Stimulated activated CD8-positive, alpha-beta memory T cell treated with anti-CD3 and anti-CD28 coated beads, Interleukin-15, amount 100 ng/mL, for 1 hour (primary cell): ENCODE measurements around the gene TEKTIP1.
"Not testable (repeated sequence)": the region's sequence is repeated elsewhere in the genome, so short reads cannot be mapped to it uniquely, and the experiment has no call there.

ENCODE experiments used
- DNase-seq: peaks from one replicate; pipeline ENCODE4 v3.0.0-alpha.2; 2020; ENCODE audit warnings: low read depth

TEKTIP1 gene

DNA sequence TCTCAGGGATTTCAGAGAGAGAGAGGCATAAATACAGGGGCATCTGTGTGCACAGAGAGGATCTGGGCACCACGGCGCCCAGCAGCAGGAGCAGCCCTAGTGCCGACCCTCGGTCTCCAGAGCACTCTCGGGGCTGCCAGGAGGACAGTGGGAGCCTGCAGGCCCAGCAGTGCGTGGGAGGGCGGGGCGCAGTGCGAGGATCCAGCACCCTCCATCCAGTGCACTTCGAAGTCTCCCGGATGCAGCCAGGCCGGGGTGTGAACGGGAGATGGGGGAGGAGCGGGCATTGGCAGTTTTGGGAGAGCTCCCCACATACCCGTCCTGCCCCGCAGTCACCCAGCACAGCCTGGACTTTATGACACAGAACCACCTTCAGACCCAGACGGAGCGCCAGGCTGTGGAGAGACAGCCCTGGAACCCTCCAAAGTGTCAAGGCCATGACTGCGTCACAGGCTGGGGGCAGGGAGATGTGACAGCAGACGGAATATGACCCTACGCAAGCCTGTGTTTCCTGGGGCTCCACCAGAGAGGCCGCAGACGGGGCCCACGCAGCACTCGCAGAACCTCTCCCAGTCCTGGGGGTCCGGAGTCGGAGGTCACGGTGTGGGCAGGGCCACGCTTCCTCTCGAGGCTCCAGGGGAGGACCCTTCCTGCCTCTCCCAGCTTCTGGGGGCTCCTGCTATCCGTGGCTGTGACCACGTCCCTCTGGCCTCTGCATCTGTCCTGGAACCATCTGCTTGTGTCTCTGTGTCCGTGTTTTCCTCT, 14.7 kb upstream of the TEKTIP1 start:
- no peak for DNase-seq

DNA sequence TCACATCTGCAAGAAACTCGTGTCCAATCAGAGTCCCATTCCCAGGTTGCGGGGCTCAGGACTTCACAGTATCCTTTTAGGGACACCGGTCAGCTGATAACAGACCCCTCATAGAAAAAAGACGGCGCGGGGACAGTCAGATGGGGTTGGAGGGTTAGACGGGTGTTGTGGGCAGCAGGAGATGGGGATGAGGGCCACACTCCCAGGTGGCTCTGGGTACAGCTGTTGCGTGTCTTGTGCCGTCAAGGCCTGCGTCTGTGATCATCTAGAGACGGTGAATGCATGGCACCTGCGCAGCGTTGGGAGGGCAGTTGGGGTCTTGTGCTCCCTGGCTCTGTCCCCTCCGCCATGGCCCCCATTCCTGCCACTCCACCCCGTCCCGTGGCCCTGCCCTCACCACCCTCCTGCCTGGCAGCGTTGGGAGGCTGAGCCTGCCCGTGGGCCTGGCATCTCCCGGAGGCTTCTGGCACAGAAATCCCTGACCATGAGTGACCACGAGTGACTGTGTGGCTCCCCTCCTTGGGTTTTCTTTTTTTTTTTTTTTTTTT, 14.0 kb upstream of the TEKTIP1 start:
- no peak for DNase-seq

DNA sequence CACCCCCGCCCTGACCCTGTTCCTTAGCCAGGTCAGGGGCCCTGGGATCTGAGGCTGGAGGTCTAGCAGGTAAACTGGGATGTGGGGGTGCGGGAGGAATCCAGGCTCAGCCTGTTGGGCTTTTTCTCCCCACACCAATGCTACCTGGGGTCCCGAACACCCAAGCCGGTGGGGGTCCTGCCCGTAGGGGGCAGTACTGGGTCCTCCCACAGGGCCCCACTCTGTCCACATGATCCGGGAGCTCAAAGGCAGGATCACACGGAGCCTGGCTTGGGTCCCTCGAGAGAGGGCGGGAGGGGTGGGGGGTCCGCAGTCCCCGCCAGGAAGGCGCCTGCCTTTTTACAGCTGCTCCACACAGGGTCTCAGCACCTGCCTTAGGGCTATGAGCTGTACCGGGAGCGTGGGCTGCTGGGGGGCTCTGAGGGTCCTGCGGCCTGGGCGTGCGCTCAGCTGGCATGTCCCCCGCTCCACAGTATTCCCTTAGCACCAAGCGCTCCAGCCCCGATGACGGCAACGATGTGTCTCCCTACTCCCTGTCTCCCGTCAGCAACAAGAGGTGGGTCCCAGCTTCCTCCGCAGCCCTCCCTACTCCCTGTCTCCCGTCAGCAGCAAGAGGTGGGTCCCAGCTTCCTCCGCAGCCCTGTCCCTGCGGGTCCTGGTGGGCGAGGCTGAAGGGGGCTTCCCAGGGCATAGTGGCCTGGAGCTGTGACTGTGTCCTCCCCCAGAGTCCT, 12.3 kb upstream of the TEKTIP1 start:
- DNase-seq: no peak

DNA sequence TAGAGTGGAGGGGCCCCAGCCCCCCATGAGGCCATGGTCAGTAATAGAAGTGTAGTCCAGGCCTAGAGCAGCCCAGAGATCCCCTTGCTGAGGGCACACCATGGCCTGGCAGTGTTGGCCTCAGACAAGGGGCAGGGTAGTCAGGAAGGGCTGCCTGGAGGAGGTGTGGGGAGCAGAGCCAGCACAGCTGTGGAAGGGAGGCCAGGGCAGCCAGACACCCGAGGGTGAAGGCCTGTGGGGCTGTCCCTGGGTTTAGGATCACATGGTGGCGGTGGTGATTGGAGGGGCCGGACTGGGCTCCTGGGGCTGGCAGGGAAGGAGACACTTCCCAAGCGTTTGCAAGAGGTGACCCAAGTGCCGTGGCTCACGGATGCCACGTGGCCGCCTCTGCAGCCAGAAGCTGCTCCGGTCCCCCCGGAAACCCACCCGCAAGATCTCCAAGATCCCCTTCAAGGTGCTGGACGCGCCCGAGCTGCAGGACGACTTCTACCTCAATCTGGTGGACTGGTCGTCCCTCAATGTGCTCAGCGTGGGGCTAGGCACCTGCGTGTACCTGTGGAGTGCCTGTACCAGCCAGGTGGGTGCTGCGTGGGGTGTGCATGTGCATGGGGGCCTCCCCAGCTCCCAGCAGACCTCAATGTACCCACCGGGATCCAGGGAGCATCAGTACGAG, 11.6 kb upstream of the TEKTIP1 start:
- DNase-seq: no peak

DNA sequence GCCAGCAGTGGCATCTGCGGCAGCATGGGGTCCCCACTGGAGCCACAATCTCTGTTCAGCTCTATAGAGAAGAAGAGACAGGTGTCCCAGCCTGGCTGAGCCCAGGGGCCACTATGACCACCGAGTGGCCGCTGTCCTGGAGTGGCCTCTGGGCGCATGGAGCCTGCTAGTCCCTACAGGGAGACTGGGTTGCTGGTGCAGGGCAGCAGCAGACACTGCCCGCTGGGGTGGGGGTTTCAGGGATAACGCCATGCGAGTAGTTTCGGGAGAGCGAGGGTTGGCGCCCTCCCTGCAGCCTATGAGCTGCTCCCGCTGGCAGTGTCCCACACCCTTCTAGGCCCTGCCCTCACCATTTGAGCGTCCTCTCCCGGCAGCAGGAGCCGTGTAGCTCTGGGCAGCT, 10.9 kb upstream of the TEKTIP1 start:
- no peak for DNase-seq

DNA sequence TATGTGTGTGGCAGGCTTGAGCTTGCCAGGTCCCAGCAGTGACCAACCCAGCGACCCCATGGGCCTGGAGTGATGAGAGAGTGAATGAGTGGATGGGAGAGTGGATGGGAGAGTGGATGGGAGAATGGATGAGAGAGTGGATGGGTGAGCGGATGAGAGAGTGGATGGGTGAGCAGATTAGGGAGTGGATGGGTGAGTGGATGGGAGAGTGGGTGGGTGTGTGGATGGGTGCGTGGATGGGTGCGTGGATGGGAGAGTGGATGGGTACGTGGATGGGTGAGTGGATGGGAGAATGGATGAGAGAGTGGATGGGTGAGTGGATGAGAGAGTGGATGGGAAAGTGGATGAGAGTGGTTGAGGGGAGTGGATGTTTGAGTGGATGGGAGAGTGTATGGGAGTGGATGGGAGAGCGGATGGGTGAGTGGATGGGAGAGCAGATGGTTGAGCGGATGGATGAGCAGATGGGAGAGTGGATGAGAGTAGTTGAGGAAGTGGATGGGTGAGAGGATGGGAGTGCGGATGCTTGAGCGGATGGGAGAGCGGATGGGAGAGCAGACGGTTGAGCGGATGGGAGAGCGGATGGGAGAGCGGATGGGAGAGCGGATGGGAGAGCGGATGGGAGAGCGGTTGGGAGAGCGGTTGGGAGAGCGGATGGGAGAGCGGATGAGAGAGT, 10.3 kb upstream of the TEKTIP1 start:
- no peak for DNase-seq

DNA sequence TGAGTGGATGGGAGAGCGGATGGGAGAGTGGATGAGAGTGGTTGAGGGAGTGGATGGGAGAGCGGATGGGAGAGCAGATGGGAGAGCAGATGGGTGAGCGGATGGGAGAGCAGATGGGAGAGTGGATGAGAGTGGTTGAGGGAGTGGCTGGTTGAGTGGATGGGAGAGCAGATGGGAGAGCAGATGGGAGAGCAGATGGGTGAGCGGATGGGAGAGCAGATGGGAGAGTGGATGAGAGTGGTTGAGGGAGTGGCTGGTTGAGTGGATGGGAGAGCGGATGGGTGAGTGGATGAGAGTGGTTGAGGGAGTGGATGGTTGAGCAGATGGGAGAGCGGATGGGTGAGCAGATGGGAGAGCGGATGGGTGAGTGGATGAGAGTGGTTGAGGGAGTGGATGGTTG, 9.7 kb upstream of the TEKTIP1 start:
- not testable (repeated sequence) for DNase-seq

DNA sequence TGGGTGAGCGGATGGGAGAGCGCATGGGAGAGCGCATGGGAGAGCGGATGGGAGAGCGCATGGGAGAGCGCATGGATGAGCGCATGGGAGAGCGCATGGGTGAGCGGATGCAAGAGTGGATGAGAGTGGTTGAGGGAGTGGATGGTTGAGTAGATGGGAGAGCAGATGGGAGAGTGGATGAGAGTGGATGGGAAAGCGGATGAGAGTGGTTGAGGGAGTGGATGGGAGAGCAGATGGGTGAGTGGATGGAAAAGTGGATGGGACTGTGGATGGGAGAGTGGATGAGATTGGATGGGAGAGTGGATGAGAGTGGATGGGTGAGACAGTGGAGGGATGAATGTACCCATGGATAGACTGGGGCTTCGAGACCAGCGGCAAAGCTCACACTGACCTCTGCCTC, 8.6 kb upstream of the TEKTIP1 start:
- DNase-seq: no peak

DNA sequence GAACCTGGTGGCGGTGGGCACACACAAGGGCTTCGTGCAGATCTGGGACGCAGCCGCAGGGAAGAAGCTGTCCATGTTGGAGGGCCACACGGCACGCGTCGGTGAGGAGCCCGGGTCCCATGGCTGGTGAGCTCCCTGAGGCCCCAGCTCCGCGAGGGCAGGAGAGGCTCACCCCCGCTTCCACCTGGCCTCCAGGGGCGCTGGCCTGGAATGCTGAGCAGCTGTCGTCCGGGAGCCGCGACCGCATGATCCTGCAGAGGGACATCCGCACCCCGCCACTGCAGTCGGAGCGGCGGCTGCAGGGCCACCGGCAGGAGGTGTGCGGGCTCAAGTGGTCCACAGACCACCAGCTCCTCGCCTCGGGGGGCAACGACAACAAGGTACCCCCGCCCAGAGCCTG, 7.3 kb upstream of the TEKTIP1 start:
- no peak for DNase-seq

DNA sequence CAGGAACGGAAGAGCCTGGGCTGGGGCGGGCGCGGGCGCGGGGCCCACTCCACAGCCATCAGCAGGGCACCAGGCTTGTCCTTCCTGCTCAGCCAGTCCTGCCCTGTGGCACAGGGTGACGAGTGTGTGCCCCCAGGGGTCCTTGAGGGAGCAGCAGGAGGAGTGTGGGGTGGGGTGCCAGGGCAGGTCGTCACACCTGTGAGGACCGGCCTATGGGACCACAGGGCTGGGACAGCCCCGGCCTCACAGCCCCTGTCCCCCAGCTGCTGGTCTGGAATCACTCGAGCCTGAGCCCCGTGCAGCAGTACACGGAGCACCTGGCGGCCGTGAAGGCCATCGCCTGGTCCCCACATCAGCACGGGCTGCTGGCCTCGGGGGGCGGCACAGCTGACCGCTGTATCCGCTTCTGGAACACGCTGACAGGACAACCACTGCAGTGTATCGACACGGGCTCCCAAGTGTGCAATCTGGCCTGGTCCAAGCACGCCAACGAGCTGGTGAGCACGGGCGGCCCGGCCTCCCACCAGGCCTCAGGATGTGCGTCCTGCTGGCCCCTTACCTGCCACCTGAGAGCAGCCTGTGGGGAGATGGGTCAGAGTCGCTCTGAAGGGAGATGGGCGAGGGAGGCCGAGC, 6.7 kb upstream of the TEKTIP1 start:
- DNase-seq: no peak

DNA sequence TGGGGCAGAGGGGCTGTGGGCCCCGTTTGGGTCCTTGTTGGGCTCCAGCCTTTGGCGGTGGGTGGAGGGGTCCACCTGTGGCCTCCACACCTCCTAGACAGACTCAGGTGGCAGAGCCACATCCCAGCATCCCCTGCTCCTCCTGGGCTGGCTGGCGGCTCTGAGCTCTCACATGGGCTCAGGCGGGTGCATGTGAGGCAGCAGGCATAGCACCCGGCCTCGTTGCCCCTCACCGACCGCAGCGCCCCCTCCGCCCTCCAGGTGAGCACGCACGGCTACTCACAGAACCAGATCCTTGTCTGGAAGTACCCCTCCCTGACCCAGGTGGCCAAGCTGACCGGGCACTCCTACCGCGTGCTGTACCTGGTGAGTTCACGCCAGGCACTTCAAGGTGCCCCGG, 5.9 kb upstream of the TEKTIP1 start:
- DNase-seq: no peak

DNA sequence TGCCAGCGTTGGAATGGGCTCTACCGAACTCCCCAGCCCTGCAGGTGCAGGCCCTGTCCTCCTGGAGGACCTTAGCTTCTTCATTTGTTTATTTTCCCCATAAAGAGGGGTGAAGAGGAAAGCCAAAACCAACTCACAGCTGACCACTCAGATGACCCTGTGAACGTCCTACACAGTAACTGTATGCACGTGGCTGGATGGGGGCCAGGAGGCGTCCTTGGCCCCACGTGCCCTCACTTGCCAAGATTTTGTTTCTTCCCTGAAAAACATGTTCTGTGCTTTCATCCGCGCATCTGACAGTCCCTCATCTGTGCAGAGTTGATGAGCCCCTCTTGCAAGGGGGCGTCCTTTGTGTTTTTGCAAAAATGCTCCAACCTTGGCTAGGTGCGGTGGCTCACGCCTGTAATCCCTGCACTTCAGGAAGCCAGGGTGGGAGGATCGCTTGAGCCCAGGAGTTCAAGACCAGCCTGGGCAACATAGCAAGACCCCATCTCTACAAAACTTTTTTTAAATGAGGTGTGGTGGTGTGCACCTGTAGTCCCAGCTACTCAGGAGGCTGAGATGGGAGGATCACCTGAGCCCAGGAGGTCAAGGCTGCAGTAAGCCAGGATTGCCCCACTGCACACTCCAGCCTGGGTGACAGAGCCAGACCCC, 5.3 kb upstream of the TEKTIP1 start:
- DNase-seq: no peak

DNA sequence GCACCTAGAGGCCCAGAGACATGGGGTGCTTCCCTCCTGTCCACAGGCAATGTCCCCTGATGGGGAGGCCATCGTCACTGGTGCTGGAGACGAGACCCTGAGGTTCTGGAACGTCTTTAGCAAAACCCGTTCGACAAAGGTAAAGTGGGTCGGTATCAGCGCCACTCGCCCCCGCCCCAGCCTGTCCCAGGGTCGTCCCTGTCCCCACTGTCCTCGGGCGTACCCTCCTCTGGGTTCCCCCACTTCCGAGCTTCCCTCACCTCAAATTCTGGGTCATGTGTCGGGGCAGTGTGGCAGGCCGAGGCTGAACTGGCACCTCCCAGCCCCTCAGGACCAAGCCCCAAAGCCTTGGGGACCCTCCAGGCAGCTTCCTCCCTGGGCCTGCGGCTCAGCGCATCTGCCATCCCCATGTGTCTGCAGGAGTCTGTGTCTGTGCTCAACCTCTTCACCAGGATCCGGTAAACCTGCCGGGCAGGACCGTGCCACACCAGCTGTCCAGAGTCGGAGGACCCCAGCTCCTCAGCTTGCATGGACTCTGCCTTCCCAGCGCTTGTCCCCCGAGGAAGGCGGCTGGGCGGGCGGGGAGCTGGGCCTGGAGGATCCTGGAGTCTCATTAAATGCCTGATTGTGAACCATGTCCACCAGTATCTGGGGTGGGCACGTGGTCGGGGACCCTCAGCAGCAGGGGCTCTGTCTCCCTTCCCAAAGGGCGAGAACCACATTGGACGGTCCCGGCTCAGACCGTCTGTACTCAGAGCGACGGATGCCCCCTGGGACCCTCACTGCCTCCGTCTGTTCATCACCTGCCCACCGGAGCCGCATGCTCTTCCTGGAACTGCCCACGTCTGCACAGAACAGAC, 4.4 kb upstream of the TEKTIP1 start:
- DNase-seq: no peak

DNA sequence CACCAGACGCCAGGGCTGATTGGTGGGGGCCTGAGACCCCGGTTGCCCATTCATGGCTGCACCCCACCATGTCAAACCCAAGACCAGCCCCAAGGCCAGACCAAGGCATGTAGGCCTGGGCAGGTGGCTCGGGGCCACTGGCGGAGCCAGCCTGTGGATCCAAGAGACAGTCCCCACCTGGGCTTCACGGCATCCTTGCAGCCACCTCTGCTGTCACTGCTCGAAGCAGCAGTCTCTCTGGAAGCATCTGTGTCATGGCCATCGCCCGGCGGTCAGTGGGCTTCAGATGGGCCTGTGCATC, 3.8 kb upstream of the TEKTIP1 start:
- DNase-seq: no peak

DNA sequence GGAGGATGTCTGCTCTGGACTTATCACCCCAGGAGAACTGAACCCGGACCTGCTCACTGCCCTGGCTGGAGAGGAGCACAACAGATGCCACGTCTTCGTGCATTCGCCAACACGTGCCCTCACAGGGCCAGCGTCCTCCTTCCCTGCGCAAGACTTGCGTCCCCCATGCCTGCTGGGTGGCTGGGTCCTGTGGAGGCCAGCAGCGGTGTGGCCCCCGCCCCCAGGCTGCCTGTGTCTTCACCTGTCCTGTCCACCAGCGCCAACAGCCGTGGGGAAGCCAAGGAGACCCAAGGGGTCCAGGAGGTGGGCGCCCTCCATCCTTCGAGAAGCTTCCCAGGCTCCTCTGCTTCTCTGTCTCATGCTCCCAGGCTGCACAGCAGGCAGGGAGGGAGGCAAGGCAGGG, 3.4 kb upstream of the TEKTIP1 start:
- DNase-seq: no peak

DNA sequence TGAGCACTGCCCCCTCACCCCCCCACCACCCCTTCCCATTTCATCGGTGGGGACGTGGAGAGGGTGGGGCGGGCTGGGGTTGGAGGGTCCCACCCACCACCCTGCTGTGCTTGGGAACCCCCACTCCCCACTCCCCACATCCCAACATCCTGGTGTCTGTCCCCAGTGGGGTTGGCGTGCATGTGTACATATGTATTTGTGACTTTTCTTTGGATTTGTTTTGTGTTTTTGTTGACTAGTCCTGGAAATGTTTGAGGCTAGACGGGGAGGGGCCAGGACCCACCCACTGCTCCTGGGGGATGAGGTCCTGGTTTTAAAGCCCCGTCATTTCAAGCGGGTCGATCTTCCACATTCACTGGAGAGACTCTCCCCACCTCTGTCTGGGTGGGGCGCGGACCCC, 3.0 kb upstream of the TEKTIP1 start:
- no peak for DNase-seq

DNA sequence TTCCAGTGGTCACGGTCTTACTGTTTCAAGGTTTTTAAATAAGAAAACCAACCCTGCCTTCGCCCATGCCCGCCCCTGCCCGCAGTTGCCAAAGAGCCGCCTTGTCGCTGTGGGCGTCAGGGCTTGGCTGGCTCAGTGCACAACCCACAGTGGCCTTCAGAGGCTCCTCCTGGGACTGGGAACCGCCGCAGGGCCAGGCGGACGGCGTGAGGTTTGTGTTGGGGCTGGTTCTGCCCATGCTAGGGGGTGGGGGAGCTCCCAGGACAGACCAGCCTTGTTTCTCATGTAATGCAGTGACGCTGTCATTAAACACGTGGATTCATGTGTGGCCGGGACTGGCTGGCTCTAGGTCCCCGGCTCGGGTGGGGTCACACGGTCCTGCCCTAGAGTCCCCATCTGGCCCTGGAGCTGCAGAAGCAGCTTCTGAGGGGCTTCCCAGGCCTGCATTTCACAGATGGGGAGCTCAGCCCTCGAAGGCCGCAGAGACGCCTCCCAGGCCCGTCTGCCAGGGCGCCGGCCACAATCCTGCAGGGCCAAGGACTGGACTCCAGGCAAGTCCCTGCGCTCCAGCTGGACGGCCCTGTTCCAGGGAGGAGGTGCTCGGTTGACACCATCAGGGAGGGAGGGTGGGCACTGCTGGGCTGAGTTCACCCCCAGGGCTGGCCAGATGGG, 2.4 kb upstream of the TEKTIP1 start:
- no peak for DNase-seq

DNA sequence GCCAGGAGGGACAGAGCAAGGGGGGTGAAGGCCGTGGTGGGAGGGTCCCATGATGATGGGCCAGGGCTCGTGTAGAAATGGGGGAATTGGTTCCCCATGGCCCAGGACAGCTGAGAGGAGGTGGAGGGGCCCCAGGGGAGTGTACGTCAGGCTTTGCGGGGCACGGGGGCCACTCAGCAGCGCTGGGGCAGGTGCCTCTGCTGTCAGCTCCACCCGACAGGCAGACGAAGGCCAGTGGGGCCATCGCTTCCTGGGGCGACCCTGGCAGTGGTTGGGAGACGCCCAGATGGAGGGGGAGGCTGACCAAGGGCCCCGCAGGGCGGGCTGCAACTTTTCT, 1.9 kb upstream of the TEKTIP1 start:
- no peak for DNase-seq

DNA sequence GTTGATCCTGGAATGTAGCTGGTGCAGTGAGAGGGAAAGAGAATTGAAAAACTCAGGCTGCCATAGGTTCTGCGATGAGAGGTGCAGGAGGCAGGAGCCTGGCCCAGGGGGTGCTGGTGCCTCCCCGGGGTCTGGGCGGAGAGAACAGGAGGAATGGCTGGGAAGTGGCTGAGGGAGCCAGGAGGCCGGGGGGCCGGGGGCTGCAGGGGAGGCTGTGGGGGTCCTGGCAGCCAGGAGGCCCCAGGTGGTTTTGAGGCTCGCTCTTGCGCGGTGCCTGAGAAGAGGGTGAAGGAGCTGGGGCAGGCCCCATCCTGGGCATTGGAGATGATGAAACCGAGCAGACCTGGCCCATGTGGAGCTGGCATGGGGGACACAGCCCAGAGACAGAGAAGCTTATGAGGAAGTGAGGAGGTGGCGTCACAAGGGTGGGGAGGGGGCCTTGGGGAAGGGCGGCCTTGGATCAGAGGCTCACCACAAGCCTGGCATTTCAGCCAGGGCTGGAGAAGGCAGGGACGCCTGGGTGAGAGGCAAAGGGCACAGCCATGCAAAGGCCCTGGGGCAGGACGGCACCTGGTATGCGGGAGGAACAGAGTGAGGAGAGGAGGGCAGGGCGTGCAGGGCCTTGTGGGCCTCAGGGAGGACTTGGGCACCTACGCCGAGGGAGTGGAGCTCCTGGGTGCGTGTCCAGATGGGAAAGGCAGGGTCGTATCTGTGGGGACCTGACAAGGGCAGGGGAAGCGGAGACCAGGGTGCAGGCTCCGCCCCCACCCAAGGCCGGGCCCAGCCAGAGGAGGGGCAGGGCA, 1.3 kb upstream of the TEKTIP1 start:
- DNase-seq: no peak
